Prostate gland (tissue), 2 donors: Measurements from ENCODE around the gene TAOK1. TPM values are rescaled to one million over a fixed set of nuclear protein-coding genes. Genes with fewer than 3 reads are reported as not detected.

ENCODE experiments used
- DNase-seq: peaks from one replicate; pipeline ENCODE4 v3.0.0-alpha.2; 2019; ENCODE audit warnings: low spot score
- H3K27ac ChIP-seq, 2 donors: fragments of 200-600 bp; sonication (generic); 2 replicates each; pipeline ENCODE4 v1.5.1; 2017 to 2019
- H3K27me3 ChIP-seq: fragments of 200-600 bp; sonication (generic); replicated peaks from 2 replicates; pipeline ENCODE4 v1.5.1; 2019; ENCODE audit not compliant: insufficient read depth
- H3K36me3 ChIP-seq, 2 donors: fragments of 200-600 bp; sonication (generic); 1 replicate in 1 of 2; 2 replicates in 1 of 2; pipeline versions ENCODE4 v1.5.1 to v1.8.1; 2017 to 2019
- H3K4me1 ChIP-seq: fragments of 200-600 bp; sonication (generic); replicated peaks from 2 replicates; pipeline ENCODE4 v1.5.1; 2019
- H3K4me3 ChIP-seq, 2 donors: fragments of 200-600 bp; sonication (generic); 2 replicates each; pipeline ENCODE4 v1.5.1; 2017 to 2019
- H3K9me3 ChIP-seq: fragments of 200-600 bp; sonication (generic); 2 replicates; pipeline ENCODE4 v1.5.1; 2017
- POLR2A ChIP-seq: fragments of 450-650 bp; IDR thresholded peaks from one replicate; pipeline ENCODE4 v1.6.1; 2016; ENCODE audit warnings: antibody characterized with exemption, mild to moderate bottlenecking
- POLR2AphosphoS5 ChIP-seq: sonication (generic); formaldehyde crosslinking; IDR thresholded peaks from one replicate; pipeline ENCODE4 v1.6.1; 2017; ENCODE audit warnings: antibody characterized with exemption
- WGBS: methylation state at CpG from one replicate; pipeline ENCODE4 v1.1.5; 2018; 5-methylcytosine and 5-hydroxymethylcytosine counted together
- intact Hi-C: fragments of 100-400 bp; cut with DNase I; formaldehyde crosslinking; loops from one replicate; pipeline ENCODE4 v1.14.2; 2022
- total RNA-seq, 2 donors: library from RNA; depleted of rRNA; stranded (reverse); fragments of >200 nt; gene quantifications; one replicate each; pipeline ENCODE4 v1.1.0, GENCODE V29; 2016
- TF ChIP-seq, protein P1 (sequence below), 4 experiments: fragments of 200-600 bp in 2 of 4; fragments of 450-650 bp in 2 of 4; sonication (generic) in 2 of 4; IDR thresholded peaks; 1 replicate in 3 of 4; 2 replicates in 1 of 4; pipeline ENCODE4 v1.5.1; 2016 to 2019; ENCODE audit warnings: antibody characterized with exemption in 4 of 4, mild to moderate bottlenecking in 2 of 4, moderate library complexity in 2 of 4

Gene TAOK1
- total RNA-seq, 2 donors from 2014 or later = 27.4 to 80.5 TPM

- no peak for DNase-seq
- Histone ChIP-seq H3K36me3 (peaks cover 0 to 6% of the 10 kb centered on the region in 2 donors), H3K4me3 (no peak overlapping the region), H3K27me3 (no peaks in the 10 kb centered on the region), H3K27ac (no peak overlapping the region), H3K4me1 (peaks cover 4% of the 10 kb centered on the region), H3K9me3 (no peaks in the 10 kb centered on the region)
- TF ChIP-seq POLR2AphosphoS5 (no peak), POLR2A (no peak)
- TF ChIP-seq, protein P1, sequence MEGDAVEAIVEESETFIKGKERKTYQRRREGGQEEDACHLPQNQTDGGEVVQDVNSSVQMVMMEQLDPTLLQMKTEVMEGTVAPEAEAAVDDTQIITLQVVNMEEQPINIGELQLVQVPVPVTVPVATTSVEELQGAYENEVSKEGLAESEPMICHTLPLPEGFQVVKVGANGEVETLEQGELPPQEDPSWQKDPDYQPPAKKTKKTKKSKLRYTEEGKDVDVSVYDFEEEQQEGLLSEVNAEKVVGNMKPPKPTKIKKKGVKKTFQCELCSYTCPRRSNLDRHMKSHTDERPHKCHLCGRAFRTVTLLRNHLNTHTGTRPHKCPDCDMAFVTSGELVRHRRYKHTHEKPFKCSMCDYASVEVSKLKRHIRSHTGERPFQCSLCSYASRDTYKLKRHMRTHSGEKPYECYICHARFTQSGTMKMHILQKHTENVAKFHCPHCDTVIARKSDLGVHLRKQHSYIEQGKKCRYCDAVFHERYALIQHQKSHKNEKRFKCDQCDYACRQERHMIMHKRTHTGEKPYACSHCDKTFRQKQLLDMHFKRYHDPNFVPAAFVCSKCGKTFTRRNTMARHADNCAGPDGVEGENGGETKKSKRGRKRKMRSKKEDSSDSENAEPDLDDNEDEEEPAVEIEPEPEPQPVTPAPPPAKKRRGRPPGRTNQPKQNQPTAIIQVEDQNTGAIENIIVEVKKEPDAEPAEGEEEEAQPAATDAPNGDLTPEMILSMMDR (IDR thresholded peaks at IDR 0.05) = no peak
- 92% methylated on average over 13 of the region's 13 CpGs for WGBS
- intact Hi-C loops = loop anchor here (5.0 to 10.0 kb wide), 2 partner anchors 195 to 522 kb away; no protein-coding TSS in a partner anchor
Measured at GRCh38 chr17:29582772-29583171, 192.6 kb downstream of the TAOK1 start.

DNA sequence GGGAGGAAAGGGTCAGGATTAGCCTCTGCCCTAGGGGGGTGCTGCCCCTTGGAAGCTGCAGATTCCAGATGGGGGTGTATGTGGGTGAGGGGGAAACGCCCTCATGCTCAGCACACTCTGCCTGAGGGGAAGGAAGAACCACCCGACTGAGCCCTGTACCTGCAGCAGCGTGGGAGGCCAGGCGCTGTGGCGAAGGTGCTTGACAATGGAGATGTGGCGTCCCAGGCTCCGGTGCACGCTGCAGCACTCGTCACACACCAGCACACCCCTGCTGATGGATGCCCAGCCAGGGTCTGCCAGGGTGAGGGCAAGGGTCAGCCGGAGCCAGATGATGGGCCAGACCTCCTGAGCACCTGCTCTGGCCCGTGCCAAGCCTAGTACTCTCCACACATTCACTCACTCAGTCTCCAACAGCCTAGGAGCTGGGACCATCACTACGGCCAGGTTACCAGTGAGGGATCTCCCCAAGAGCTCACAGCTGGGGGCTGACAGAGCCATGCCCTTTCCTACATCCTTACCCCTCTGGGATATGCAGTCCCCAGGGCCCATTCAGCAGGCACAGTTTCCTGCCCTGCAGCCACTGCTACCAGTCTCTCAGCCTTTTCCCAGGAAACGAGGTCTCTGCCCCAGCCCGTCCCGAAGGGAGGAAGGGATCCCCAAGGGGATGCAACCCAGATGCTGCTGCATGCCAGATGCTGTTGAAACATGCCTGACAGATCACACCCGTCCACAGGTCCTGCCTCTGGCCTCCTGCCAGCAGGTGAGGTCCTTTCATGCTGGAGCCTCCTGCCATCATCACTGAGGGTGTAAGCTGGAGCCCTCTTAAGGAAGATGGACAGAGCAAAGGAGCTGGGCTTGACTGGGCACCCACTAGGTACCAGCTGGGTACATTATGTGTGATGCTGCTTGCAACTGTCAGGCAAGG lies 193.4 kb downstream of the TAOK1 start:
- no peak for TF ChIP-seq POLR2AphosphoS5
- no peak for TF ChIP-seq POLR2A
- TF ChIP-seq, protein P1 (IDR thresholded peaks at IDR 0.05) = no peak
- intact Hi-C loops = loop anchor here (5.0 to 10.0 kb wide), 2 partner anchors 194 to 521 kb away; no protein-coding TSS in a partner anchor
- no peak for DNase-seq
- no peak overlapping the region for H3K4me3 ChIP-seq
- H3K27me3 ChIP-seq = no peaks in the 10 kb centered on the region
- 75% methylated on average over 16 of the region's 16 CpGs for WGBS
- no peaks in the 10 kb centered on the region for H3K9me3 ChIP-seq
- no peak overlapping the region for H3K27ac ChIP-seq
- H3K36me3 ChIP-seq = no peaks in the 10 kb centered on the region
- peaks cover 8% of the 10 kb centered on the region for H3K4me1 ChIP-seq

DNA sequence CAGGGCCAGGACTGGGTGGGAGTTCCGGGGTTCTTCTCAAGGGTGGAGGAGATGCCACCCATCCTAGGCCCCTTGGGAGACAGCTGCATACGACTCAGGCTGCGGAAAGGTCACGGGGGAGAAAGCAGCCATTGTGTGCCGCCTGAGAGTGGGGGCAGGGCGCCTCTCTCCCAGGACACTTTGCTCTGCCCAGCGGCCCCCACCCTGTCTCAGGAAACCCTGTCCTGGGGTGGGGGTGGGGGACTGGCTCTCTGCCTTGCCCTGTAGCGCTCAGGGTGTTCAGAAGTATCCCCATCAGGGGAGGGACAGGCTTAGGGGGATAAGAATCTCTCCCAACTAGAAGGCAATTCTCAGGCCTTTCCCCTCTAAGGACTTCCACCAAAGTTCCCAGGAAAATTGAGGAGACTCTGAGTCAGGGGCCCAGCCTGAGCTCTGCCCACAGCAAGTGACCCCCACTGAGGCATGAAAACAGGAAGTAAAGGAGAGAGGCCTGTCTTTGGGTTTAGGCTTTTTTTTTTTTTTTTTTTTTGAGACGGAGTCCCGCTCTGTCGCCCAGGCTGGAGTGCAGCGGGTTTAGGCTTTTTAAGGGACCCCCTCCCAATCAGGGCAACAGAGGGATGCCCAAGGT lies 194.4 kb downstream of the TAOK1 start:
- WGBS = 82% methylated on average over 12 of the region's 12 CpGs
- H3K4me3 ChIP-seq = no peak overlapping the region
- H3K9me3 ChIP-seq = no peaks in the 10 kb centered on the region
- DNase-seq = no peak
- H3K27ac ChIP-seq = no peak overlapping the region
- peaks cover 8% of the 10 kb centered on the region for H3K4me1 ChIP-seq
- no peak for TF ChIP-seq POLR2A
- TF ChIP-seq, protein P1 (IDR thresholded peaks at IDR 0.05) = no peak
- TF ChIP-seq POLR2AphosphoS5 = no peak
- intact Hi-C loops = loop anchor here (5.0 to 10.0 kb wide), 2 partner anchors 193 to 520 kb away; no protein-coding TSS in a partner anchor
- no peaks in the 10 kb centered on the region for H3K36me3 ChIP-seq
- H3K27me3 ChIP-seq = no peaks in the 10 kb centered on the region

GRCh38 chr17:29585080-29585751 lies 195.1 kb downstream of the TAOK1 start:
- no peak for DNase-seq
- H3K36me3 ChIP-seq = no peaks in the 10 kb centered on the region
- TF ChIP-seq, protein P1 (IDR thresholded peaks at IDR 0.05) = peak in 1 of 4 experiments; percentile 24
- TF ChIP-seq POLR2A = no peak
- no peak for TF ChIP-seq POLR2AphosphoS5
- H3K4me3 ChIP-seq = no peak overlapping the region
- no peak overlapping the region for H3K27ac ChIP-seq
- no peaks in the 10 kb centered on the region for H3K9me3 ChIP-seq
- H3K27me3 ChIP-seq = no peaks in the 10 kb centered on the region
- intact Hi-C loops = loop anchor here (10.0 kb wide), 1 partner anchor 520 kb away; no protein-coding TSS in a partner anchor
- 82% methylated on average over 8 of the region's 8 CpGs for WGBS
- H3K4me1 ChIP-seq = peaks cover 13% of the 10 kb centered on the region
